ENCODE measurements around the gene AHNAK2. TPM values are rescaled to one million over a fixed set of nuclear protein-coding genes. Genes with fewer than 3 reads are reported as not detected.
"Not testable (repeated sequence)": the region's sequence is repeated elsewhere in the genome, so short reads cannot be mapped to it uniquely, and the experiment has no call there.

AHNAK2 gene
- total RNA-seq, 6 experiments from 2014 or later: 50.2 to 76.2 (median 73.7) TPM

- H3K36me3 Mint-ChIP-seq (ENCODE audit: low read depth): no peaks in the 10 kb centered on the region; the same call in 1 of the 2 replicates
- TF ChIP-seq CTCF (IDR thresholded peaks at IDR 0.05): no peak
- H3K27ac Mint-ChIP-seq: no peak overlapping the region
- peaks cover 2% of the 10 kb centered on the region for H3K27me3 Mint-ChIP-seq (ENCODE audit: insufficient read depth)
- H3K9me3 Mint-ChIP-seq: no peaks in the 10 kb centered on the region
- peaks cover 5% of the 10 kb centered on the region for H3K4me1 Mint-ChIP-seq (ENCODE audit: low read depth)
- H3K4me3 Mint-ChIP-seq: no peak overlapping the region
- no peak for DNase-seq
These were observed 86.3 kb downstream of the AHNAK2 start for GRCh38 chr14:104891664-104892530.

GRCh38 chr14:104891121-104891551 lies 87.0 kb downstream of the AHNAK2 start:
- Mint-ChIP-seq H3K4me3 (no peak overlapping the region), H3K36me3 (ENCODE audit: low read depth) (no peaks in the 10 kb centered on the region), H3K9me3 (no peaks in the 10 kb centered on the region), H3K27me3 (ENCODE audit: insufficient read depth) (no peaks in the 10 kb centered on the region; the same call in none of the 2 replicates), H3K27ac (no peak overlapping the region), H3K4me1 (ENCODE audit: low read depth) (no peaks in the 10 kb centered on the region)
- no peak for TF ChIP-seq CTCF (IDR thresholded peaks at IDR 0.05)
- DNase-seq: no peak

- not testable (repeated sequence) for H3K27ac Mint-ChIP-seq; DNase-seq; H3K4me1 Mint-ChIP-seq (ENCODE audit: low read depth); H3K36me3 Mint-ChIP-seq (ENCODE audit: low read depth); H3K27me3 Mint-ChIP-seq (ENCODE audit: insufficient read depth); H3K9me3 Mint-ChIP-seq; H3K4me3 Mint-ChIP-seq
These were observed 87.9 kb downstream of the AHNAK2 start for GRCh38 chr14:104890292-104890691.

- Mint-ChIP-seq H3K27ac (no peak overlapping the region), H3K4me3 (no peak overlapping the region), H3K9me3 (no peaks in the 10 kb centered on the region), H3K36me3 (ENCODE audit: low read depth) (no peaks in the 10 kb centered on the region), H3K27me3 (ENCODE audit: insufficient read depth) (no peaks in the 10 kb centered on the region; the same call in none of the 2 replicates), H3K4me1 (ENCODE audit: low read depth) (no peaks in the 10 kb centered on the region)
- DNase-seq: no peak
- no peak for TF ChIP-seq CTCF (IDR thresholded peaks at IDR 0.05)
These were observed 88.8 kb downstream of the AHNAK2 start for GRCh38 chr14:104889375-104889757.

GRCh38 chr14:104888489-104889374 lies 89.4 kb downstream of the AHNAK2 start:
- no peaks in the 10 kb centered on the region for H3K4me1 Mint-ChIP-seq (ENCODE audit: low read depth)
- no peaks in the 10 kb centered on the region for H3K9me3 Mint-ChIP-seq
- no peaks in the 10 kb centered on the region; the same call in 1 of the 2 replicates for H3K27me3 Mint-ChIP-seq (ENCODE audit: insufficient read depth)
- H3K36me3 Mint-ChIP-seq (ENCODE audit: low read depth): no peaks in the 10 kb centered on the region
- TF ChIP-seq CTCF (IDR thresholded peaks at IDR 0.05): no peak
- no peak for DNase-seq
- no peak overlapping the region for H3K27ac Mint-ChIP-seq
- no peak overlapping the region for H3K4me3 Mint-ChIP-seq

All from HFFc6 (cell line).